ENCODE results near the gene KRT74.

The KRT74 gene

GRCh38 chr12:52585066-52585465, 11.4 kb upstream of the KRT74 start:
- Histone ChIP-seq H3K4me1 (ENCODE audit: control insufficient read depth, insufficient read depth, low read length) (no peaks in the 10 kb centered on the region), H3K36me3 (ENCODE audit: control insufficient read depth in 2 of 2, insufficient read depth in 2 of 2, low read length in 2 of 2) (no peaks in the 10 kb centered on the region), H3K27ac (ENCODE audit: low read length) (no peak overlapping the region), H3K4me3 (ENCODE audit: low read length in 2 of 2) (no peak overlapping the region), H3K9ac (ENCODE audit: low read length in 2 of 2) (no peak overlapping the region), H3K27me3 (ENCODE audit: control insufficient read depth in 1 of 2, insufficient read depth in 2 of 2, low read length in 2 of 2) (no peaks in the 10 kb centered on the region), H3K9me3 (ENCODE audit: control insufficient read depth in 2 of 2, low read length in 2 of 2) (no peaks in the 10 kb centered on the region)

DNA sequence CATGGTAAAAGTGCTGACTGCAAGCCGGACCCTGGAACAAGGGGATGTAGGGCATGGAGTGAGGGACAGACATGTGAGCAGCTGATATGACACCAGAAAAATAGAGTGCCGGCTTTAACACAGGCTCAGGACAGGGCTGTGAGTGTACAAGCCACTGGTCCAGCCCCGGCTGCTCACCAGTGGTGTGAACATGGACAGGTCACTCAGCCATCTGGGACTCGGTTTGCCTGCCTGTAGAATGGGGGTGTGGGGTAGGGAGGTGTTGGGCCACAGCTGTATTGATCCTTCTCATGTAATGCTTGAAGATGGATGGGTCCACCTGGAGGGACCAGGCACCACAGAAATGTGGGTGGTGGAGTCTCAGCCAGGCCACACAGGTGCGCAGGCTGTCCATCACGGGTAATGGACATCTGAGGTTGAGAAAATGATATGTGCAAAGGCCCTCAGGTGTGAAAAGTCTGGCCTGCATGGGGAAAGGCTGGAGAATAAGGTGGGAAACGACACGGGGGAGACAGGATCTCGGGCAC, 10.6 kb upstream of the KRT74 start:
- no peak overlapping the region for H3K4me3 ChIP-seq (ENCODE audit: low read length in 2 of 2)
- no peaks in the 10 kb centered on the region for H3K9me3 ChIP-seq (ENCODE audit: control insufficient read depth in 2 of 2, low read length in 2 of 2)
- no peaks in the 10 kb centered on the region for H3K4me1 ChIP-seq (ENCODE audit: control insufficient read depth, insufficient read depth, low read length)
- no peak overlapping the region for H3K9ac ChIP-seq (ENCODE audit: low read length in 2 of 2)
- no peaks in the 10 kb centered on the region for H3K36me3 ChIP-seq (ENCODE audit: control insufficient read depth in 2 of 2, insufficient read depth in 2 of 2, low read length in 2 of 2)
- no peak overlapping the region for H3K27ac ChIP-seq (ENCODE audit: low read length)
- no peaks in the 10 kb centered on the region for H3K27me3 ChIP-seq (ENCODE audit: control insufficient read depth in 1 of 2, insufficient read depth in 2 of 2, low read length in 2 of 2)

DNA sequence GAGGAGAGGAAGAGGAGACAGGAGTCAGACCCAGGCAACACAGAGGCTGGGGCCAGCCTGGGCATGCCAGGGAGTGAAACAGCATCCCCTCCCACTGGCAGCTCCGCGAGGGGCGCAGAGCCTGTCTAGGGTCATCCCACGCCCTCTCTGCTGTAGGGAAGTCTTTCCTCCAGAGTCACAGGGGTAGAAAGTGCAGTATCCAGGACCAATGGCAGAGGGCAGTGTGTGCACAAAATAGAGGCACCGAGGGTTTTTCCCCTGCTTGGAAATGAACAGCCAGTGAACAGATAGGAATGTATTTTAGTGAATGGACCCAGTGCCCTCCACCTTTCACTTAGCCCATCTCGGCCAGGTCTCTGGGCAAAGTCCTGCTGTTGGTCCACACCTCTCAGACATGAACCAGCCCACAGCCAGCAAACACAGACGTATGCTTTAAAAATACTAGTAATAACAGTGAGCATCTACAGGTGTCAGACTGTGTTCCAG, 9.4 kb upstream of the KRT74 start:
- Histone ChIP-seq H3K4me3 (ENCODE audit: low read length in 2 of 2) (no peak overlapping the region), H3K9me3 (ENCODE audit: control insufficient read depth in 2 of 2, low read length in 2 of 2) (no peaks in the 10 kb centered on the region), H3K27ac (ENCODE audit: low read length) (no peak overlapping the region), H3K27me3 (ENCODE audit: control insufficient read depth in 1 of 2, insufficient read depth in 2 of 2, low read length in 2 of 2) (no peaks in the 10 kb centered on the region), H3K9ac (ENCODE audit: low read length in 2 of 2) (no peak overlapping the region), H3K4me1 (ENCODE audit: control insufficient read depth, insufficient read depth, low read length) (no peaks in the 10 kb centered on the region), H3K36me3 (ENCODE audit: control insufficient read depth in 2 of 2, insufficient read depth in 2 of 2, low read length in 2 of 2) (no peaks in the 10 kb centered on the region)

- no peak overlapping the region for H3K9ac ChIP-seq (ENCODE audit: low read length in 2 of 2)
- H3K27ac ChIP-seq (ENCODE audit: low read length) = no peak overlapping the region
- no peaks in the 10 kb centered on the region for H3K36me3 ChIP-seq (ENCODE audit: control insufficient read depth in 2 of 2, insufficient read depth in 2 of 2, low read length in 2 of 2)
- no peaks in the 10 kb centered on the region for H3K9me3 ChIP-seq (ENCODE audit: control insufficient read depth in 2 of 2, low read length in 2 of 2)
- no peaks in the 10 kb centered on the region for H3K4me1 ChIP-seq (ENCODE audit: control insufficient read depth, insufficient read depth, low read length)
- H3K4me3 ChIP-seq (ENCODE audit: low read length in 2 of 2) = no peak overlapping the region
- no peaks in the 10 kb centered on the region for H3K27me3 ChIP-seq (ENCODE audit: control insufficient read depth in 1 of 2, insufficient read depth in 2 of 2, low read length in 2 of 2)
These were observed 8.8 kb upstream of the KRT74 start for GRCh38 chr12:52582486-52582885.

DNA sequence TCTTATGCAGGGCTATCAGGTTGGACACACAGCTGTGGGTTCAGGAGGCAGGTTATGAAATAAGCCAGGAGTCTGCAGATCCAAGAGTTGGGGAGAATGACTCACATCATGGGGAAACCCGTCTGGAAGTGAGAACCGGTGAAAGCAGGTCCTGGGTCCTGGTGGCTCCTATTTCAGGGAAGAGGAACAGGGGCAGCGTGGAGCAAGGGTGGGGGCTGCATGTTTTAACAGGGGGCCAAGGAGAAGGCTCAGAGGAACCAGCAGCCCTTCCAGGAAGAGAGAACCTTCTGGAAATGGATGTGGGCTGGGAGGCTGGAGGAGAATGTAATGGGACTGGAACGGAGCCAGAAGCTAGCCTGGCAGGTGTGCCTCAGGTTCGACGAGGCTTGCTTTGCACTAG, 7.8 kb upstream of the KRT74 start:
- Histone ChIP-seq H3K4me1 (ENCODE audit: control insufficient read depth, insufficient read depth, low read length) (no peaks in the 10 kb centered on the region), H3K36me3 (ENCODE audit: control insufficient read depth in 2 of 2, insufficient read depth in 2 of 2, low read length in 2 of 2) (no peaks in the 10 kb centered on the region), H3K9me3 (ENCODE audit: control insufficient read depth in 2 of 2, low read length in 2 of 2) (no peaks in the 10 kb centered on the region), H3K9ac (ENCODE audit: low read length in 2 of 2) (no peak overlapping the region), H3K4me3 (ENCODE audit: low read length in 2 of 2) (no peak overlapping the region), H3K27ac (ENCODE audit: low read length) (no peak overlapping the region), H3K27me3 (ENCODE audit: control insufficient read depth in 1 of 2, insufficient read depth in 2 of 2, low read length in 2 of 2) (no peaks in the 10 kb centered on the region)

DNA sequence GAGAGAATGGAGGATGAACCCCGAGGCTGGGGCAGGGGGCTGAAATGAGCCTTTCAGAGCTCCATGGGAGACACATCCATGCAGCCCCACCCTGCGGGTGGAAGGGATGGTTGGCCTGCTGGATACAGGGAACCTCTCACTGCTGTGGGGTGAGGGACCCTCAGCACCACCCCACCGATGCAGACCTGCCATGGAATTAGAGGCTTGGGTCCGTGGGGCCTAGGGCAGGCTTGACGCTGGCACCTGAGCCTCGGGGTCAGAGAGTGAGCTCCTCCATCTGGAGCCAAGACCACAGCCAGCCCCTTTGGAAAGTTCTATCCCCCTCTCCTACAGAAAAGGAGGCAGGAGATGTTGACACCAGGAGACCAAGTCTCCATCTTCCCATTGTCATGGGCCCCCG, 7.4 kb upstream of the KRT74 start:
- Histone ChIP-seq H3K9ac (ENCODE audit: low read length in 2 of 2) (no peak overlapping the region), H3K27me3 (ENCODE audit: control insufficient read depth in 1 of 2, insufficient read depth in 2 of 2, low read length in 2 of 2) (no peaks in the 10 kb centered on the region), H3K4me1 (ENCODE audit: control insufficient read depth, insufficient read depth, low read length) (no peaks in the 10 kb centered on the region), H3K4me3 (ENCODE audit: low read length in 2 of 2) (no peak overlapping the region), H3K9me3 (ENCODE audit: control insufficient read depth in 2 of 2, low read length in 2 of 2) (no peaks in the 10 kb centered on the region), H3K27ac (ENCODE audit: low read length) (no peak overlapping the region), H3K36me3 (ENCODE audit: control insufficient read depth in 2 of 2, insufficient read depth in 2 of 2, low read length in 2 of 2) (no peaks in the 10 kb centered on the region)

DNA sequence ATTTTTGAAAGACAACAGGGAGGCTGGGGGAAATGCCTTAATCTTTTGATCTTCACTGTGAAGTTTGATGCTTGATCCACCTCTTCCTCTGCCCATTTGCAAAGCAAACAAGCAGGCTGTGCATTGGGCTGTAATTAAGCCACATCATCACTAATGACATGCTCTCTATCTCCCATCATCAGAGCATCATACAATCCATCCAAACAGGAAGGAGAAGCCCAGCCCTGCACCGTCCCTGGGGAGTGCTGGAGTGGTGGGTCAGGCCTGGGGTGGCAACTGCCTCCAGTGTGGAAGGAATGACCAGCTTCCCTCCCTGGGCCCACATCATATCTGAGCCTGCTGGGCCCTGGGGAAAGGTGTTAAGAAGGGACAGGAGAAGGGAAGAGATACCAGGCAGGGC, 6.9 kb upstream of the KRT74 start:
- H3K27me3 ChIP-seq (ENCODE audit: control insufficient read depth in 1 of 2, insufficient read depth in 2 of 2, low read length in 2 of 2) = no peaks in the 10 kb centered on the region
- no peak overlapping the region for H3K9ac ChIP-seq (ENCODE audit: low read length in 2 of 2)
- H3K9me3 ChIP-seq (ENCODE audit: control insufficient read depth in 2 of 2, low read length in 2 of 2) = no peaks in the 10 kb centered on the region
- H3K4me3 ChIP-seq (ENCODE audit: low read length in 2 of 2) = no peak overlapping the region
- H3K4me1 ChIP-seq (ENCODE audit: control insufficient read depth, insufficient read depth, low read length) = no peaks in the 10 kb centered on the region
- no peaks in the 10 kb centered on the region for H3K36me3 ChIP-seq (ENCODE audit: control insufficient read depth in 2 of 2, insufficient read depth in 2 of 2, low read length in 2 of 2)
- no peak overlapping the region for H3K27ac ChIP-seq (ENCODE audit: low read length)

GRCh38 chr12:52579468-52580465, 6.1 kb upstream of the KRT74 start:
- Histone ChIP-seq H3K27me3 (ENCODE audit: control insufficient read depth in 1 of 2, insufficient read depth in 2 of 2, low read length in 2 of 2) (no peaks in the 10 kb centered on the region), H3K4me3 (ENCODE audit: low read length in 2 of 2) (no peak overlapping the region), H3K9me3 (ENCODE audit: control insufficient read depth in 2 of 2, low read length in 2 of 2) (no peaks in the 10 kb centered on the region), H3K4me1 (ENCODE audit: control insufficient read depth, insufficient read depth, low read length) (no peaks in the 10 kb centered on the region), H3K27ac (ENCODE audit: low read length) (no peak overlapping the region), H3K36me3 (ENCODE audit: control insufficient read depth in 2 of 2, insufficient read depth in 2 of 2, low read length in 2 of 2) (no peaks in the 10 kb centered on the region), H3K9ac (ENCODE audit: low read length in 2 of 2) (no peak overlapping the region)

DNA sequence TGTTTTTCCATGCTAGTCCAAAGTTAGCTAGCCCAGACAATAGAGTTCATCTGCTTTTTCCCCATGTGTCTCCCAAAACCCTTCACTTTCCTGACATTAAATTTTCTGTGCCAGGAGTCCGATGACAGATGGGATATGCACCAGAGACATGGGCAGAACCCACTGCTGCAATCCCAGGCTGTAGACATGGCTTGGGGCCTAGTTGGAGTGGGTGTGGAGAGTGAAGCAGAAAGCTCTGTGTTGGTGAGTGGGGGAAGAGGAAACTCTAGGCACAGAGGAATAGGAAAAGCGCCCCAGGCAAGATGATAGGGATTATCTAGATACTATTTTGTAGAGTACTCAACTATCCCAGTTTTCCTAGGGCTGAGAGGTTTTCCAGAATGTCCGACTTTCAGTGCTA, 4.8 kb upstream of the KRT74 start:
- Histone ChIP-seq H3K27ac (ENCODE audit: low read length) (no peak overlapping the region), H3K36me3 (ENCODE audit: control insufficient read depth in 2 of 2, insufficient read depth in 2 of 2, low read length in 2 of 2) (no peaks in the 10 kb centered on the region), H3K4me3 (ENCODE audit: low read length in 2 of 2) (no peak overlapping the region), H3K4me1 (ENCODE audit: control insufficient read depth, insufficient read depth, low read length) (no peaks in the 10 kb centered on the region), H3K27me3 (ENCODE audit: control insufficient read depth in 1 of 2, insufficient read depth in 2 of 2, low read length in 2 of 2) (no peaks in the 10 kb centered on the region), H3K9ac (ENCODE audit: low read length in 2 of 2) (no peak overlapping the region), H3K9me3 (ENCODE audit: control insufficient read depth in 2 of 2, low read length in 2 of 2) (no peaks in the 10 kb centered on the region)

GRCh38 chr12:52577316-52577715, 3.7 kb upstream of the KRT74 start:
- Histone ChIP-seq H3K36me3 (ENCODE audit: control insufficient read depth in 2 of 2, insufficient read depth in 2 of 2, low read length in 2 of 2) (no peaks in the 10 kb centered on the region), H3K9me3 (ENCODE audit: control insufficient read depth in 2 of 2, low read length in 2 of 2) (no peaks in the 10 kb centered on the region), H3K4me3 (ENCODE audit: low read length in 2 of 2) (no peak overlapping the region), H3K27ac (ENCODE audit: low read length) (no peak overlapping the region), H3K27me3 (ENCODE audit: control insufficient read depth in 1 of 2, insufficient read depth in 2 of 2, low read length in 2 of 2) (peaks cover 0 to 3% of the 10 kb centered on the region in 2 donors), H3K9ac (ENCODE audit: low read length in 2 of 2) (no peak overlapping the region), H3K4me1 (ENCODE audit: control insufficient read depth, insufficient read depth, low read length) (no peaks in the 10 kb centered on the region)

DNA sequence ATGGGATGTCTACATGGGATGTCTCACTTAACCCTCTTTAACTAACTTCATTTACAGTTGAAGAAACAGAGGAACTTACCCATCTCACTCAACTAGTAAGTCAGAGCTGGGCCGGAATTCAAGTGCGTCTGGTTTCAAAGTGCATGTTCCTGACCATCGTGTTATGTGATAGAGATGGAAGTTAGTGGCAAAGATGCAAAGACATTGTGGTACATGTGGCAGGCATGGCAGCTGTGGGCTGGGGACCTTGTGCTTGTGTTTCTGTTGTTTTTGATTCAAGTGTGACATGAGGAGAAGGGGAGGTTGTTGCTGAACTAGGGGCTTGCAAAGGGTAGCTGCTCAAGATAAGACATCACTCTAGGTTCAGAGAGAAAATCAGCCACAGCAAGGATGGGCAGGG, 2.3 kb upstream of the KRT74 start:
- no peak overlapping the region for H3K9ac ChIP-seq (ENCODE audit: low read length in 2 of 2)
- H3K36me3 ChIP-seq (ENCODE audit: control insufficient read depth in 2 of 2, insufficient read depth in 2 of 2, low read length in 2 of 2) = no peaks in the 10 kb centered on the region
- H3K4me3 ChIP-seq (ENCODE audit: low read length in 2 of 2) = no peak overlapping the region
- H3K9me3 ChIP-seq (ENCODE audit: control insufficient read depth in 2 of 2, low read length in 2 of 2) = no peaks in the 10 kb centered on the region
- H3K27ac ChIP-seq (ENCODE audit: low read length) = no peak overlapping the region
- H3K4me1 ChIP-seq (ENCODE audit: control insufficient read depth, insufficient read depth, low read length) = no peaks in the 10 kb centered on the region
- H3K27me3 ChIP-seq (ENCODE audit: control insufficient read depth in 1 of 2, insufficient read depth in 2 of 2, low read length in 2 of 2) = peaks cover 2 to 5% of the 10 kb centered on the region in 2 donors

Data from stomach smooth muscle (tissue), 2 donors.